NCI-H82 treated with DMSO at 0.1 percent for 48 hours (cell line): ENCODE measurements around the gene ZNF207.
A peak's percentile ranks its signal among the peaks of the same experiment; 100 is the strongest.
"Not testable (repeated sequence)": the region's sequence is repeated elsewhere in the genome, so short reads cannot be mapped to it uniquely, and the experiment has no call there.

Experiments used
- DNase-seq: peaks from one replicate; lab custom pipeline; 2025; ENCODE audit not compliant: unreplicated experiment; lab: John Stamatoyannopoulos, UW

The ZNF207 gene

GRCh38 chr17:32335046-32335445 is 14.9 kb upstream of the ZNF207 start:
- no peak for DNase-seq

GRCh38 chr17:32335687-32336086 is 14.3 kb upstream of the ZNF207 start:
- no peak for DNase-seq

- DNase-seq = no peak
These were observed 8.7 kb upstream of the ZNF207 start for GRCh38 chr17:32341141-32341856.

- DNase-seq = peak; percentile 34
These were observed 7.9 kb upstream of the ZNF207 start, which contains the start of gene C17orf75 for GRCh38 chr17:32341857-32342602. C17orf75 (minus strand) TSS chr17:32342173; CDS start chr17:32342139, 34 bp downstream.

- no peak for DNase-seq
These were observed 7.2 kb upstream of the ZNF207 start for GRCh38 chr17:32342603-32343325.

GRCh38 chr17:32345951-32346600 is 3.9 kb upstream of the ZNF207 start:
- DNase-seq = no peak

- DNase-seq = no peak
These were observed 1.5 kb upstream of the ZNF207 start for GRCh38 chr17:32348483-32348800.

- no peak for DNase-seq
These were observed 479 bp upstream of the ZNF207 start for GRCh38 chr17:32349503-32349853.

- DNase-seq = no peak
These were observed 885 bp downstream of the ZNF207 start for GRCh38 chr17:32350666-32351418.

- not testable (repeated sequence) for DNase-seq
These were observed 2.8 kb downstream of the ZNF207 start for GRCh38 chr17:32352734-32353133.

GRCh38 chr17:32355649-32356377 is 5.9 kb downstream of the ZNF207 start:
- no peak for DNase-seq

- no peak for DNase-seq
These were observed 6.4 kb downstream of the ZNF207 start for GRCh38 chr17:32356378-32356743.

GRCh38 chr17:32356750-32357149 is 6.8 kb downstream of the ZNF207 start:
- no peak for DNase-seq

GRCh38 chr17:32357615-32358014 is 7.7 kb downstream of the ZNF207 start:
- no peak for DNase-seq

- DNase-seq = no peak
These were observed 11.3 kb downstream of the ZNF207 start for GRCh38 chr17:32361270-32361669.

- DNase-seq = no peak
These were observed 20.5 kb downstream of the ZNF207 start for GRCh38 chr17:32370426-32370825.

- DNase-seq = no peak
These were observed 32.7 kb downstream of the ZNF207 start for GRCh38 chr17:32382526-32383223.

- DNase-seq = no peak
These were observed 34.0 kb downstream of the ZNF207 start for GRCh38 chr17:32383926-32384434.

GRCh38 chr17:32385121-32385520 is 35.2 kb downstream of the ZNF207 start:
- DNase-seq = peak; percentile 76
